ENCODE data around the gene TRIM47. TPM values are rescaled to one million over a fixed set of nuclear protein-coding genes. Genes with fewer than 3 reads are reported as not detected.

TRIM47 gene
- total RNA-seq, 1 donor from 2014 or later: 98.8 TPM

DNA sequence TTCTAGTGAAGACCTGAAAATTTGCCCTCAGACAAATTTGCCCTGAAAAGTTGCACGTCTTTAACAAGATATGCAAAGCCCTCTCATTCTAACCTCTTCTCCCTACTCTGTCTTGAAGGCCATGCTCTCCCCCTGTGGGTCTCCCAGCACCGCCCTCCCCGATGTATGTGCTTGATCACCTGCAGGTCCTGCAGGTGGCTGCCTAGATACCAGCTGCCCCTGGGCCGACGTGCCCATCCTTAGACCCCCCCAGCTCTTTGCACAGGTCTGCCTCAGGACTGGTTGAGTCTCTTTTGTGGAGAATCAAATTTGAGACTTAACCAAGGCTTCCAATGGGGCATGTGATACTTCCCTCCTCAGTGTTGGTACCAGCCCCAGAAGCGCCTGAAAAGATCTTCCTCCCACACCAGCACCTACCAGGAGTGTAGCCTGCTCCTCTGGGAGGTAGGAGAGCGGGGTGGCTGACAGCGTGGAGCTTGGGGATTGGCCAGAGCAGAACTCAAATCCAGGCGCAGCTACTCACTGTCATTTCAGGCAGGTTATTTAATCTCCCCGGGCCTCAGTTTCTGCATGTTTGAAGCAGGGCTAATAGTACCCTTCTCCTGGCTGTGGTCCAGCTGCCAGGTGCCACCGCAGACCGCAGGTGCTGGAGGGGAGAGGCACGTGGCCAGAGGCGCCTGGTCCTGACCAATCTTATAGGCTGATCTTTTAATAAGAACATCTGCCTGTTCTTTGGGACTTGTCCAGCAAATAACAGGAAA is 30.9 kb upstream of the TRIM47 start:
- no peak for DNase-seq (ENCODE audit: extremely low read depth, low read depth, low spot score)

DNA sequence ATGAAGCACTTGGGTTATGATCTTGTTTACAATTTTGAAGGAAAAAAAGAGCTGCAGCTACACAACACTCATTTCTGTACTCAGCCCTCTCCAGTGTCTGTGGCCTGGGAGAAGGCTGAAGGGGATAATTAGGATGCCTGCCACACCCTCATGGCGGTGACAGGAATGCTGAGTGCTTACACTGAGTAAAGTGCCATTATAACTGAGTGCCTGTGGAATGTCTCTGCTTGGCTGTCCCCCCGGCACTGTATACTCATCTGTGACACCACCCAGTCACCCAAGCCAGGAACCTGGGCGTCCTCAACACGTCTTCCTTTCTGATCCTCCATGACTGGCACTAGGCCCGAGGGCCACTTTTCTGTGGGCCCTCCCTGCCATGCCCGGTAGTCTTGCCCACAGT is 29.8 kb upstream of the TRIM47 start:
- no peak for DNase-seq (ENCODE audit: extremely low read depth, low read depth, low spot score)

DNA sequence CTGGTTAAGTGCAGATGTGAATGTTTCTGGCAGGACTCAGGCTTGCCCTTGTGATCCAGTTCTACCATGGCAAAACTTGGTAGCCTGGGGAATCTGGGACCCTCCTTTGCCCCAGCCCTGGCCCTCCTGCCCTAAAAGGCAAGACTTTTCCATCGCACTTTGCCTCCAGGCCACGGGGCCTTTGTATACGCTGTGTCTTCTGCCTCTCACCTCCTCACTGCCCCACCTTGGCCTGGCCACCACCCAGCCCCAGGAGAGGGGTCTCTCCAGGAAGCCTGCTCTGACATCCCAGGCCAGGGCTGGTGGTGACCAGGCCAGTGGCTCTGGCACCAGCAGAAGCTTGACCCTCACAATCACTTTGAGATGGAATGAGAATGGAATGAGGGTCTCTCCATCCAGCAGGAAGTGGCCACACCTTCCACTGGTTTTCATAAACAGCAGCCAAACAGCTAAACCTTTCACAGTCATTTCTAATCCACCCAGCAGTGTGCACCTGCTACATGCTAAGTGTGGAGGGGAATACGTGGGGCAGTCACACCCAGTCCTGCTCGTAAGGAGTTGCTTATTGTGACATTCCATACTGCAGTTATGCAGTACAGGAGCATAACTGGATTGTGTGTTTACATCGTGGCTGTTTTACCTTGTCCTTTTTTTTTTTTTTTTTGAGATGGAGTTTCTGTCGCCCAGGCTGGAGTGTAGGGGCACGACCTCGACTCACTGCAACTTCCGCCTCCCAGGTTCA is 27.9 kb upstream of the TRIM47 start:
- no peak for DNase-seq (ENCODE audit: extremely low read depth, low read depth, low spot score)

DNA sequence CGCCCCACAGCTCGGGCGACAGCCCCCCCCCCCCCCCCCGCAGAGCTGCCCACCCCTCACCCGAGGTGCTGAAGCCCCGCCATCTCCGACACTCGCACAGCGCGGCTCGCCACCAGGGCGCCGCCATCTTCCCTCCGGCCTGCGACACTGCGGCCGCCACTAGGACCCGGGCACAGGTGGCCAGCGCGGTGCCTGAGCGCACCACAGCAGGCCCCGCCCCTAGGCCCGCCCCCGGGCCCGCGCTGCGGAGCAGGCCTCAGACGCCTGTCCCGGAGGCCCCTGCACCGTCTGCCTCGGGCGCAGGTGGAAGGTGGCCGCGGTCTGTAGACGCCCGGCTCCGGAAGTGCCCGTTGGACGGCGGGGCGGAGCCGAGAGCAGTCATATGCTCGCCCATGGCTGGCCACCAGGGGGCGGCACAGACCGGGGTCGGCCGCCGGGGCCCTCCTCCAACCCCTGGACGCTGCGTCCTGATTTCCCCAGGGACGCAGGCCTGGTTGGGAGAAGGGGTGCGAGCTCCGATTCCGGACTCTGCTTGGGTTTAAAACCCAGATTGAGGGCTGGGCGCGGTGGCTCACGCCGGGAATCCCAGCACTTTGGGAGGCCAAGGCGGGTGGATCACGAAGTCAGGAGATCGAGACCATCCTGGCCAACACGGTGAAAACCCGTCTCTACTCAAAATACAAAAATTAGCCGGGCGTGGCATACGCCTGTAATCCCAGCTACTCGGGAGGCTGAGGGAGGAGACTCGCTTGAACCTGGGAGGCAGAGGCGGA is 26.6 kb upstream of the TRIM47 start, which contains the start of gene MRPL38:
MRPL38 (minus strand) TSS at position 136 of the 773 bp plus-strand sequence; CDS start at position 127, 9 bp downstream.
- peak; percentile 48 for DNase-seq (ENCODE audit: extremely low read depth, low read depth, low spot score)

DNA sequence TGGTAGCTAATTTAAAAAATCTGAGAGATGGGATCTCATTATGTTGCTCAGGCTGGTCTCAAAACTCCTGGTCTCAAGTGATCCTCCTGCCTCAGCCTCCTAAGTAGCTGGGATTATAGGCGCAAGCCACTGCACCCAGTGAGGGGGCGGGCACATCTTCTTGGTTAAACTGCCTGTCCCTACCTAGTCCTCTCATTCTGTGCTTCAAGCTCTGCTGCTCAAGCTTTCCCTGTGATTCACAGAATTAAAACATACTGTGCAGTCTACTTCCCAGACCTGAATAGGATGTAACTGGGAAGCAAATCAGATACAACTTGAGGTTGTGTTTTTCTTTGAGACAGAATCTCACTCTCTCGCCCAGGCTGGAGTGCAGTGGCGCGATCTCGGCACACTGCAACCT is 24.0 kb upstream of the TRIM47 start:
- no peak for DNase-seq (ENCODE audit: extremely low read depth, low read depth, low spot score)

DNA sequence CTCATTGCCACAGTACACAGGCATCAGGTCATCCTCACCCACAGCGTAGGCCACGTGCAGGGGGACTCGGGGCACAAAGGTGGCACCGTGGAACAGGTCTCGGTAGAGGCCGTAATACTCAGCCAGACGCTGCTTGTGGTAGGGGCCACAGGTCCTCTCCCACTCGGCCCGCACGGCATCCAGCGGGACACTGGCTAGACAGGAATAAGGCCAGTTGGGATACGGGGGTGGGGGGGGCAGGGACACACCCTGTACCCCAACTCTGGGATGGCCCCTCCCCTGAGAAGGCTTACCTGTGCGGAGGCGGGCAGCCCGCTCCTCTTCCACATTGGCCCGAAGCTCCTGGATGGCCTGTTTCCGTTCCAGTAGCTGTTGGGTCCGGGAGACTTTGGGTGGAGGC is 23.3 kb upstream of the TRIM47 start:
- no peak for DNase-seq (ENCODE audit: extremely low read depth, low read depth, low spot score)

DNA sequence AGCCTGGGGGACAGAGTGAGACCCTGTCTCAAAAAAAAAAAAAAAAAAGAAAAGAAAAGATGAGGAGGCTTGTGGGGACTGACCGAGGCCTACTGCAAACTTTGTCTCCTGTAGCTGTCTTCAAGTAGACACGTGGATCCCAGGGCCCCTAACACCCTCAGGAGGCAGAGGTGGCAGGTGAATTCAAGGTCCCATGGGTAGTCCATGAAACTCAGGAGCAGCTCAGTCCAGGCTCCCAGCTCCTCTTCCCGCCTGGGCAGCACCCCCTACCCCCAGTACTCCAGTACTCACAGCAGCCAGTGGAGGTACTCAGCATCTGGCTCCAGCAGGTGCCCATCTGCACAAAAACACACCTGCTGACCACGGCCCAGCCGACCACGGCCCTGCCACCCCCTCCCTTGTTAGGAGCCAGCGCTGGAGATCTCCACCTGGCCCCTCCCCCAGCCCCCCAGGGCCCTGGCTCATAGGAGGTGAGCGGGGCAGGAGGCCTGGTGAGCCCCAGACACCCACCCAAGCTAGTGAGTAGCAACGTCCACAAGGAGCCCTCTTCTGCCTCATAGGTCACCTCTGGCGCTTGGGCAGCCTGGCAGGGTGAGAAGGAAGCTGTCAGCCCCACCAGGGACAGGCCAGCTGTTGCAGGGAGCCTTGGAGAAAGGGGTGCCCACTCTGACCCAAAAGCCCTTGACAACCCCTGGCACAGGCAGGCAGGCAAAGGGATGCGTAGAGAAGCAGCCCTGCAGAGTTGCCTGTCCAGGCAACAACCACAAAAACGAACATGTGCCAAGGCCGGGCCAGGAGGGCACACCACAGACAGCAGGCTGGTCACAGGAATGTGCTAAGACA is 22.5 kb upstream of the TRIM47 start:
- no peak for DNase-seq (ENCODE audit: extremely low read depth, low read depth, low spot score)

DNA sequence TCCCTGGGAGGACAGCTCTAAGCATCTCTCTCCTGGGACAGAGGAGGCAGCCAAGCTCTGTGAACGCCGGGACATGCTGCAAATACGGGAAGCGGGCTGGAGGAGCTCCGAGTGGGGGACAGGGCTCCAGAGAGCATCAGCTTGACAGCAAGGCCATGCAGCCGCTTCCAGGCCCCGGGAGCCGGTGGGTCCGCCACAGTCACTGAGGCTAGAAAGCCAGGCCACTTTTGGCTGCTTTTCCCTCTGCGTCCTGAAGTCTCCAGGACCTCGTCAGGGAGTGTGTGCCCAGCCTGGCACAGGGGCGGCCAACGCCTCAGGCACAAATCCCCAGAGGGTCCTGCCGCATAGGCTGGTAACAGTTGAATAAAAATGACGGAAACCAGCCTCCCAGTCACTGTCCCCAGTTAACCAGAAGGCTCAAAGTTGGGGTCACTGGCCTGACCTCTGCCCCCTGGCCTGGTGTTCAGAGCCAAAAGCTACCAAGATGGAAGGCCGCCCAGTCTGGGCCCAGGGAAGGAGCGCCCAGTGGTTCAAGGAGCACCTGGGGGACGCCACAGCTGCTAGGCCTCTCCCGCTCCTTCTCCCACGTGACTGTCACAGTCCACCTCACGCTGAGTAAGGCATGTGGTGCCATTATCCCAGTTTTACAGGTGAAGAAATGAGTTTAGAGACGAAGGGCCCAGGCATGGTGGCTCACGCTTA is 21.5 kb upstream of the TRIM47 start:
- no peak for DNase-seq (ENCODE audit: extremely low read depth, low read depth, low spot score)

DNA sequence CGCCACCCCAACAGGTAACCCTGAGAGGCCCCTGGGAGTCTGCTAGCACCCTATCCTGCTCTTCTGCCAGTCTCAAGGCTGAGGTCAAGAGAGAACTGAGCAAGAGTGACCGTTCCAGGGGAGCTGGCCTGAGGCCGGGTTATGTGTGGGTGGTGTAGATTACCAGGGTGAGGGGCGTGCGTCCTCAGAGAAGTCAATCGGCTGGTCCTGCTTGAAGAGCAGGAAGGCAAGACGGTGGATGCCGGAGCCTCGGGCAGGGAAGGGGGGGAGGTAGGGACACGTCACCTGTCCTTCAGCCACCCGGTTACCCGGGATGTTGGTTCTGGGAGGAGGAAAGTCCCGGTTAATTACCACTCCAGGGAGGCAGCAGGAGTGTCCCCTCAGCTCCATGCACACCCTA is 21.0 kb upstream of the TRIM47 start:
- DNase-seq (ENCODE audit: extremely low read depth, low read depth, low spot score): no peak

DNA sequence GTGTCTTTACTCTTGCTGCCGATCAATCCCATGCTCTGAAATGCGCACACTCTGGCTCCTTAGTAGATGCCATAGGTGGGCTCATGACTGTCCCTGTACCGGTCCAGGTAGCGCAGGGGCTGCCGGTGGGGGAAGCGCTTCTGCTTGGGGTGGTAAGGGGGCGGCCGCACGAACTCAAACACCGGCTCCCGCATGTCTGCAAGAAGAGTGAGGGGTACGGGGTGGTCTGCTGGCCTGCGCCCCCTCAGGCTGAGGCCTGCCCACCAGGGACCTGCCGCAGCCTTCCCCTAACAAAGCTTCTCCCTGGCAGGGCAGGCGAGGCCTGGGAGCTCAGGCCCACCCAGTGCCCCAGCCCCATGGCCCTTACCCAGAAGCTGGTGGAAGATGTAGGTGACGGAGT is 20.4 kb upstream of the TRIM47 start:
- no peak for DNase-seq (ENCODE audit: extremely low read depth, low read depth, low spot score)

DNA sequence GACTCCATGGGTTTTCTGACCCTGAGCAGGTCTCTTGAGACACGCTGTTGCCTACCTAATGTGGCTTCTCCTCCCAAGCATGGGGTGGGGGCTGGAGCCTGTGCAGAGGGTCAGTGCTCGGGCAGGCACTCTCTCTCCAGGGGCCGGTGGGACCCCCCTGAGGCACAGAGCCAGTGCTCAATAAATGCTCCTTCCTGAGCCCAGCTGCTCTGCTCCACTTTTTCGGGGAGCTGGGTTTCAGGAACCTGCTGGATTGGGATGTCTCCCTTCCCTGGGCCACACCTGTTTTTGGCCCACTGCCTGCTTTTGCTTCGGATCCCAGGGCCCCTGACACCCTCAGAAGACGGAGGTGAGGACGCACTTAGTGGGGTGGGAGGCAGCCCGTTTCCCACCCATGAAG is 19.7 kb upstream of the TRIM47 start:
- no peak for DNase-seq (ENCODE audit: extremely low read depth, low read depth, low spot score)

DNA sequence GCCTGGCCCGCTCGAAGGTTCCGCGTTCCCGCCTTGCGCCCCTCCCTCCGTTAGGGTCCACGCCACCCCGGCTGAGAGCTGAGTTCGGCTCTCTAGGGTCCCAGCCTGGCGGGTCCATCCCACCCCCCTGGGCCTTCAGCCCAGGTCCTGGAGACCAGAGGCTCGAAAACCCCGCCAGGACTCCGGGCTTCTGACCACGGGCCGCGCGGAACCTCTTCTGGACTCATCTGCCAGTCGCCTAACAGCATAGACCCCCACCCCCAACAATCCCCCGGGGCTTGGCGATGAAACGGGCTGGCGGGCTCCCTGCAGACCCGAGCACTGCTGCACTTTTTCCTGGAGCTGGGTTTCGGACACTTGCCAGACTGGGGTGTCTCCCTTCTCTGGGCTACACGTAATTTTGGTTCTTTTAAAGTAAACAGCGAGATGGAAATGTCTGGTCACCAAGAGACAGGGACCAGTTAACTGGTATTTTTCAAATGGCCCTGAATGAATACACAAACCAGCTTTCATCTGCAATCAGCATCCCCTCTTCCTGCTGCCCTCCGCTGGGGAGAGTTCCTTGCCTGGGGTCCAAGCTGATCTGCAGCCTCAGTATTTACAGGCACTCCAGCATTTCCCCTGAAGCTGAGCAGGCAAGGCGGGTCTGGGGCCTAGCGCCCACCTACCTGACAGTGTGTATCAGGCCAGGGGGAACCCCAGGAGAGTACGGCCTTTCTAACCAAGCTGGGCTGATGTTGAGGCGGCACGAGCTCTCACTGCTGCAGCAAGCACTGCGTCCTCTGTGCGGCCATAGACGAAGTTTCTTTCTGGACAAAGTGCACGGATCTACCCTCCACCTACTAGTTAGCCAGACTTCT is 19.0 kb upstream of the TRIM47 start:
- DNase-seq (ENCODE audit: extremely low read depth, low read depth, low spot score): no peak

DNA sequence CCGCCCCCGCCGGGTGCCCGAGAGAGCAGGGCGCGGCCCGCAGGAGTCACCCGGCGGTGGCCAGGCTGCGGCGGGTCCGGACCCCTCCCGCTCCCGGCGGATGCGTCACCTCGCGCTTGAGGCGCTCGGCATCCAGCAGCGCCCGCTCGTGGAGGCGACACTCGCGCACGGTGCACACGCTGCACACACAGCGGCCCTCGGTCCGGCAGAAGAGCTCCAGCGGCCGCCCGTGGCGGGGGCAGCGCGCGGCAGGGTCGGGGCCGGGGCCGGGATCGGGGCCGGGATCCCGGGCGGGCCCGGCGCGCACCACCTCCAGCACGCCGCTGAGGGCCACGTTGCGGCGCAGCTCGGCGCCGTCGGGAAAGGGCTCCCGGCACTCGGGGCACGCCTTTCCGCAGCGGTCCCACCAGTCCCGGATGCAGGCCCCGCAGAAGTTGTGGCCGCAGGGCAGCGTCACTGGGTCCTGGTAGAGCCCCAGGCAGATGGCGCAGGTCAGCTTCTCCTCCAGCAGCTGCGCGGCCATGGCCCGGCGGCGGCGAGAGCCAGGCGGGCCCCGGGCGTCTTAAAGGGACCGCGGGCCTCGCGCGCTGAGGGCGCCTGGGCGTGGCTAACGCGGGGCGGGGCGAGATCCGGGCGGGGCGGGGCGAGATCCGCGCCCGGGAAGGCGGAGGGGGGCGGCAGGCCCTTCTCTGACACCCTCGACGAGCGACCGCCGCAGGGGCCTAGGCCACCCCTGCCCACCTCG is 18.2 kb upstream of the TRIM47 start, which contains the start of gene TRIM65:
TRIM65 (minus strand) TSS at position 537 of the 745 bp plus-strand sequence; CDS start at position 523, 14 bp downstream.
- DNase-seq (ENCODE audit: extremely low read depth, low read depth, low spot score): no peak

DNA sequence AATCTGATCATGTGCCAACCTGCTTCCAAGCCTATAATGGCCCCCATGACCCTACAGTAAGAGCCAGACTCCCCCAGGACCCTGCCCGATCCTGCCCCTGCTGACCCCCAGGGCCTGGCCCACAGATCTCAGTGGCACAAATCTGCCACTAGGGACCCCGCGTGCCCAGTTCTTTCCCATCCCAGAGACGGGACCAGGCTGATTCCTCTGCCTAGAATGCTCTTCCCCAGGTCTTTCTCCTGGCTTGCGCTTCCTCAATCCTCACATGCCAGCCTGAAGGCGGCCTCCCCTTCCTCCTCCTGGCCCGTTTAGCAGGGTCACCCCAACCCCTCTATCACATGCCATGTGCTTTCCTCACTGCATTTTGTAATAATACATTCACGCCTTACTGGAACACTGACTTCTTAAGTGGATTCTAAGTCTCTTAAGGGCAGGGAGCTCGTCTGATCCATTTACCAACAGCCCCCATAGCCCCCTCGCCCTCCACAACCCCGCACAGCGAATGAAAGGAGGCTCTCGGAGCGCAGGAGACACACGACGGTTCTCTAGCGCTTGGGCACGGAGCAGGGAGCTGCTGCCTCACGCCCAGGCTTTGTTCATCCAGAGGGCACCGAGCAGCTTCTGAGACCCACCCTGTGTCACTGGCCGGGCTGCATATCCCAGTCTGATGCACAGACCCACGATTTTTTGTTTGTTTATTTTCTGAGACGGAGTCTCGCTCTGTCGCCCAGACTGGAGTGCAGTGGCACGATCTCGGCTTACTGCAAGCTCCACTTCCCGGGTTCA is 17.2 kb upstream of the TRIM47 start:
- DNase-seq (ENCODE audit: extremely low read depth, low read depth, low spot score): no peak

DNA sequence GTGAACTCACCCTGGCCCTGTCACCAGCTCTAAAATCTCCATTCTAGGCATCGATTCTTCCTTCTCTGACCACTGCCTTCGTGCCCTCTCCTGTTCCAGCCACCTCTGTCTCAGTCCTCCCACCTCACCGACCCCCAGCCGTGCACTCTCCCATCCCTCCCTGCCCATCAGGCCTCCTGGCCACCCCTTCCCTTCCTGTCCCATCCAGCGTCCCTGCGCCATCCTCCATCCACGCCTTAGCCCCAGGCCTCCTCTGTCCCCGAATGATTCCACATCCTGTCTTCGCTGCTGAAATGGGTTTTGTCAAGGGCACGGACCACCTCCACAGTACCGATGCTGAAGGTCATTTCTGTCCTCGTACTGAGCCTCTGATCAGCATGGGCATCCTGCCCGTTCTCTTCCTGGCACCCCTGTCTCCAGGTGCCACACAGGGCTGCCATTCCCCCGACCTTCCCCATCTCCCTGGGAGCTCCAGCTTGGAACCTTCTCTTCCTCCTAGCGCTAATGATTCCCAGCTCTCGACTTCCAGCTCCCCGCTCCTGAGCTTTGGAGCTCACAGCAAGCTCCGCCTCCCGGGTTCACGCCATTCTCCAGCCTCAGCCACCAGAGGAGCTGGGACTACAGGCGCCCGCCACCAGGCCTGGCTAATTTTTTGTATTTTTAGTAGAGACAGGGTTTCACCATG is 15.8 kb upstream of the TRIM47 start:
- no peak for DNase-seq (ENCODE audit: extremely low read depth, low read depth, low spot score)

DNA sequence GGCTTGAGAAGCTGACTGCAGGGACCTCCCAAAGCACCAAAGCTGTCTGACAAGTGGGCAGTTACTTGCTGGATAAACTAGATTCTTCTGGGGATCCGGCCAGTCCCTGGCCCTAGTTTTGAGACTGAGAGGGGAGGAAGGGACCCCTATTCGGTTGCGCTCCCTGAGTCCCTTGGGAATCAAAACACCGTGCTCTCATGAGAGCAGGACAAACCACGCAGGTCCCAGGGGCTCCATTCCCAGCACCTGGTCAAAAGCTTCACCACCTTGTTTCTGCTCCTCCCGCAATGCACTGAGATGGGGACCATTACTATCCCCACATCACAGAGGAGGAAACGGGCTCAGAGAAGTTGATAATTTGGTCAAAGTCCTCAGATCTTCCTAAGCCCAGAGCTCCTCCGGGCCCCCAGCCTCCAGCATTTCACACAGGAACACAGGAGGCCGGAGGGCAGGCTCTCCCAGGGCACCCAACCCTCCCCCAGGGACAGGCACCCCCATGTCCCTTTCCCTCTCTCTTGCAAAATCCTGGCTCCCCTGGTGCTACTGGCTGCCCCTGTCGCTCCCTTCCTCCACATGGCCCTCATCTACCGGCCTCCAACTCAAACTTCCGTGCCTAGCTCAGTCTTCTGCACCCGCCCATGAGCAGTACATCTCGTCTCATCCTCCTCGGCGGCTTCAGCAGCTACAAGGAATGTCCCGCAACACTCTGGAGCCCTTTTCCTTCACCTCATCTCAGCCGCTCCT is 15.1 kb upstream of the TRIM47 start:
- no peak for DNase-seq (ENCODE audit: extremely low read depth, low read depth, low spot score)
